GM12878 (cell line): ENCODE measurements around the gene EEFSEC. TPM values are rescaled to one million over a fixed set of nuclear protein-coding genes. Genes with fewer than 3 reads are reported as not detected.
A peak's percentile ranks its signal among the peaks of the same experiment; 100 is the strongest.

ENCODE experiments used
- ATAC-seq: fragments of 200-7000 bp; cut with Tn5 transposase; 3 replicates; pipeline ENCODE4 v1.9.1; 2020; ENCODE audit warnings: mild to moderate bottlenecking, moderate library complexity
- BruUV-seq: library from RNA; stranded (reverse); fragments of 400-500 nt; replicated peaks from 2 replicates; lab custom pipeline; 2021; lab: Mats Ljungman, UMichigan
- CTCF ChIA-PET: fragments of 300-600 bp; sonication (Branson Sonifier 250); formaldehyde crosslinking; extraction: SDS; loops from one replicate; lab custom pipeline; 2021; ENCODE audit warnings: inconsistent platforms; lab: Yijun Ruan, JAX
- POLR2A ChIA-PET: fragments of 350-600 bp; formaldehyde crosslinking; extraction: SDS; loops from one replicate; lab custom pipeline; 2021; ENCODE audit warnings: inconsistent platforms; lab: Charles Lee
- RAD21 ChIA-PET: fragments of 300-600 bp; sonication (Branson Sonifier 250); formaldehyde crosslinking; loops from one replicate; lab custom pipeline; 2023; ENCODE audit warnings: antibody characterized with exemption; ENCODE audit not compliant: unreplicated experiment; lab: Charles Lee
- SMC1A ChIA-PET: fragments of 300-600 bp; sonication (Branson Sonifier 250); formaldehyde crosslinking; loops from one replicate; lab custom pipeline; 2023; ENCODE audit not compliant: unreplicated experiment, uncharacterized antibody; lab: Charles Lee
- DNase-seq: peaks from one replicate; pipeline ENCODE4 v3.0.0-alpha.2; 2011; ENCODE audit warnings: low read depth, low spot score
- FAIRE-seq: peaks from 3 replicates; lab custom pipeline; 2011; peaks lifted over from hg19 to GRCh38; lab: Jason Lieb, UNC
- H2AFZ ChIP-seq: 2 replicates; pipeline ENCODE4 v1.6.0; 2011; ENCODE audit warnings: low read depth, low read length, control low read depth; ENCODE audit not compliant: control insufficient read depth
- H3K27ac ChIP-seq: 2 replicates; pipeline ENCODE4 v1.5.1; 2011; ENCODE audit warnings: control low read depth; ENCODE audit not compliant: control insufficient read depth, insufficient read depth
- H3K27me3 ChIP-seq, 2 experiments: replicated peaks in 1 of 2; 2 replicates each; pipeline versions ENCODE4 v1.6.0 to v1.6.1; 2011; ENCODE audit warnings: low read length in 1 of 2; ENCODE audit not compliant: control insufficient read depth in 2 of 2, insufficient read depth in 2 of 2
- H3K36me3 ChIP-seq, 2 experiments: 2 replicates each; pipeline ENCODE4 v1.5.1; 2011; ENCODE audit warnings: low read length in 1 of 2; ENCODE audit not compliant: control insufficient read depth in 2 of 2, insufficient read depth in 2 of 2
- H3K4me1 ChIP-seq: 2 replicates; pipeline ENCODE4 v1.6.1; 2011; ENCODE audit warnings: mild to moderate bottlenecking, low read length, moderate library complexity, mixed read lengths; ENCODE audit not compliant: control insufficient read depth, insufficient read depth
- H3K4me2 ChIP-seq: 2 replicates; pipeline ENCODE4 v1.6.0; 2011; ENCODE audit warnings: control low read depth; ENCODE audit not compliant: control insufficient read depth, insufficient read depth
- H3K4me3 ChIP-seq: fragments of 200-600 bp; sonication (generic); 2 replicates; pipeline ENCODE4 v1.5.1; 2016
- H3K79me2 ChIP-seq: 2 replicates; pipeline ENCODE4 v1.6.0; 2011; ENCODE audit warnings: low read length; ENCODE audit not compliant: control insufficient read depth, insufficient read depth
- H3K9ac ChIP-seq: 2 replicates; pipeline ENCODE4 v1.8.0; 2011; ENCODE audit warnings: low read length, control low read depth, mixed read lengths; ENCODE audit not compliant: control insufficient read depth, insufficient read depth
- H3K9me3 ChIP-seq: replicated peaks from 3 replicates; pipeline ENCODE4 v1.5.1; 2011; ENCODE audit warnings: mild to moderate bottlenecking, low read length; ENCODE audit not compliant: control insufficient read depth, insufficient read depth
- H4K20me1 ChIP-seq: 2 replicates; pipeline ENCODE4 v1.6.0; 2011; ENCODE audit not compliant: control insufficient read depth, insufficient read depth
- CBFB ChIP-seq: IDR thresholded peaks from 2 replicates; pipeline ENCODE4 v1.6.1; 2016; ENCODE audit warnings: antibody characterized with exemption, low read depth
- CBX3 ChIP-seq: fragments of 200-600 bp; sonication (generic); IDR thresholded peaks from 2 replicates; pipeline ENCODE4 v1.6.1; 2016; ENCODE audit warnings: low read depth, borderline replicate concordance
- CHD4 ChIP-seq: fragments of 200-600 bp; sonication (generic); IDR thresholded peaks from 2 replicates; pipeline ENCODE4 v1.6.1; 2016; ENCODE audit warnings: mild to moderate bottlenecking
- EP300 ChIP-seq, 2 experiments: fragments of 150-350 bp in 1 of 2; IDR thresholded peaks; 2 replicates each; pipeline ENCODE4 v1.6.1; 2011 to 2012; ENCODE audit warnings: low read depth in 2 of 2, low read length in 2 of 2, borderline replicate concordance in 1 of 2, improper control_type of control experiment in 1 of 2, inconsistent platforms in 1 of 2; ENCODE audit not compliant: control insufficient read depth in 1 of 2
- ESRRA ChIP-seq: IDR thresholded peaks from 2 replicates; pipeline ENCODE4 v1.6.1; 2012; ENCODE audit warnings: mild to moderate bottlenecking, low read length, improper control_type of control experiment
- IKZF2 ChIP-seq, 2 experiments: fragments of 450-650 bp; IDR thresholded peaks; 2 replicates each; pipeline ENCODE4 v1.6.1; 2017; ENCODE audit warnings: mild to moderate bottlenecking in 2 of 2, moderate library complexity in 2 of 2
- IRF4 ChIP-seq: IDR thresholded peaks from 2 replicates; pipeline ENCODE4 v1.6.1; 2011; ENCODE audit warnings: low read depth, low read length
- MYB ChIP-seq: fragments of 150-350 bp; IDR thresholded peaks from 2 replicates; pipeline ENCODE4 v1.6.1; 2014; ENCODE audit warnings: mild to moderate bottlenecking, low read depth, low read length, borderline replicate concordance
- NR2C2 ChIP-seq: IDR thresholded peaks from 2 replicates; pipeline ENCODE4 v1.6.1; 2011; ENCODE audit warnings: borderline replicate concordance, low read depth; ENCODE audit not compliant: control insufficient read depth, insufficient read length
- PAX8 ChIP-seq: fragments of 450-650 bp; IDR thresholded peaks from 2 replicates; pipeline ENCODE4 v1.6.1; 2017; ENCODE audit warnings: mild to moderate bottlenecking, moderate library complexity
- TCF7 ChIP-seq: IDR thresholded peaks from 2 replicates; pipeline ENCODE4 v1.6.1; 2014; ENCODE audit warnings: antibody characterized with exemption, borderline replicate concordance
- YBX1 ChIP-seq: fragments of 450-650 bp; IDR thresholded peaks from 2 replicates; pipeline ENCODE4 v1.6.1; 2016; ENCODE audit warnings: antibody characterized with exemption
- ZNF217 ChIP-seq: fragments of 450-650 bp; IDR thresholded peaks from 2 replicates; pipeline ENCODE4 v1.6.1; 2017; ENCODE audit warnings: antibody characterized with exemption, mild to moderate bottlenecking
- WGBS: methylation state at CpG from one replicate; pipeline ENCODE4 v1.1.6; 2016; ENCODE audit warnings: low lambda C conversion rate; ENCODE audit not compliant: insufficient replicate concordance, insufficient coverage; ENCODE audit errors: missing lambda C conversion rate; 5-methylcytosine and 5-hydroxymethylcytosine counted together
- in situ Hi-C: fragments of 300-500 bp; cut with MboI; formaldehyde crosslinking; loops from 9 replicates; pipeline ENCODE4 v1.14.3; 2018; ENCODE audit warnings: mixed read lengths
- intact Hi-C: fragments of 100-400 bp; cut with micrococcal nuclease; formaldehyde crosslinking; loops from one replicate; pipeline ENCODE4 v1.14.2; 2022; ENCODE audit not compliant: unreplicated experiment
- polyA plus RNA-seq, 11 experiments: library from polyadenylated mRNA; depleted of rRNA in 4 of 11; unstranded in 6 of 11; stranded (reverse) in 5 of 11; fragments of >200 nt; fragmentation: Nextera tagmentation in 4 of 11; fragmentation: Illumina TruSeq in 1 of 11; extraction: Ambion mirVana in 4 of 11; extraction: Trizol in 1 of 11; gene quantifications; 1 replicate in 1 of 11; 2 replicates in 10 of 11; pipeline versions ENCODE4 v1.2.1 to v1.2.3, GENCODE V29; 2011 to 2016; ENCODE audit warnings: inconsistent platforms in 2 of 11, missing spikeins in 2 of 11, low read depth in 1 of 11
- total RNA-seq, 4 experiments: library from RNA; depleted of rRNA in 3 of 4; stranded (reverse); fragments of >200 nt in 3 of 4; fragmentation: Illumina TruSeq in 1 of 4; extraction: Trizol in 1 of 4; gene quantifications; 2 replicates each; pipeline versions ENCODE4 v1.2.1 to v1.2.3, GENCODE V29; 2013 to 2021
- TF ChIP-seq, protein P1 (sequence below): IDR thresholded peaks from 2 replicates; pipeline ENCODE4 v1.6.1; 2011; ENCODE audit warnings: borderline replicate concordance, low read depth, mild to moderate bottlenecking, moderate library complexity, low read length; ENCODE audit not compliant: insufficient read depth, poor library complexity, severe bottlenecking
- TF ChIP-seq, protein P2 (sequence below): fragments of 450-650 bp; formaldehyde crosslinking; IDR thresholded peaks from 2 replicates; pipeline ENCODE4 v1.5.0; 2022; ENCODE audit warnings: mild to moderate bottlenecking, missing genetic modification characterization

EEFSEC gene
- total and polyA plus RNA-seq, 10 of the 15 experiments (the other 5 are each of a cell fraction or from before 2014, with no cell fraction given) = 0.29 to 29.1 (median 16.1) TPM

DNA sequence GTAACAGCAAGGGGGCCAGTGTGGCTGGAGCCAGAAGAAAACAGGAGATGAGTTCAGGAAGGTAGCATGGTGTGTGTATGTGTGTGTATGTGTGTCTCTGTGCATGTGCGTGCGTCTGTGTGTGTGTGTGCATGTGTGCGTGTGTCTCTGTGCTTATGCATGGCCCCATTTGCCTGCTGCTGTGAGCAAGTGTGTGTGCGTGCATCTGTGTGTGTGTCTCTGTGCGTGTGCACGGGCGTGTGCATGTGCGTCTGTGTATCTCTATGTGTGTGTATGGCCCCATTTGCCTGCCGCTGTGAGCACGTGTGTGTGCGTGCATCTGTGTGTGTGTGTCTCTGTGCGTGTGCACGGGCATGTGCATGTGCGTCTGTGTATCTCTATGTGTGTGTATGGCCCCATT, 7.1 kb upstream of the EEFSEC start:
- Histone ChIP-seq H3K4me2 (no peak overlapping the region), H3K27ac (no peak overlapping the region), H3K79me2 (no peaks in the 10 kb centered on the region), H3K9ac (no peak overlapping the region), H3K4me1 (no peaks in the 10 kb centered on the region), H3K36me3 (no peaks in the 10 kb centered on the region), H3K27me3 (no peaks in the 10 kb centered on the region), H3K4me3 (no peak overlapping the region), H3K9me3 (no peaks in the 10 kb centered on the region), H4K20me1 (no peaks in the 10 kb centered on the region), H2AFZ (no peak overlapping the region)
- no peak for TF ChIP-seq IKZF2 (IDR thresholded peaks at IDR 0.05)
- TF ChIP-seq, protein P1, sequence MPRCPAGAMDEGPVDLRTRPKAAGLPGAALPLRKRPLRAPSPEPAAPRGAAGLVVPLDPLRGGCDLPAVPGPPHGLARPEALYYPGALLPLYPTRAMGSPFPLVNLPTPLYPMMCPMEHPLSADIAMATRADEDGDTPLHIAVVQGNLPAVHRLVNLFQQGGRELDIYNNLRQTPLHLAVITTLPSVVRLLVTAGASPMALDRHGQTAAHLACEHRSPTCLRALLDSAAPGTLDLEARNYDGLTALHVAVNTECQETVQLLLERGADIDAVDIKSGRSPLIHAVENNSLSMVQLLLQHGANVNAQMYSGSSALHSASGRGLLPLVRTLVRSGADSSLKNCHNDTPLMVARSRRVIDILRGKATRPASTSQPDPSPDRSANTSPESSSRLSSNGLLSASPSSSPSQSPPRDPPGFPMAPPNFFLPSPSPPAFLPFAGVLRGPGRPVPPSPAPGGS = peak; percentile 96
- no peak for TF ChIP-seq EP300 (IDR thresholded peaks at IDR 0.05; ENCODE audit: borderline replicate concordance in 1 of 2, control insufficient read depth in 1 of 2, low read depth in 2 of 2, low read length in 2 of 2)
- no peak for TF ChIP-seq ZNF217
- peak; percentile 10 for TF ChIP-seq NR2C2
- ChIA-PET CTCF (no interaction called here), SMC1A (no interaction called here), POLR2A (no interaction called here), RAD21 (no interaction called here)
- no TSS peak for BruUV-seq
- in situ Hi-C loops (no loop called here), intact Hi-C loops (no loop called here)
- ATAC-seq = no peak
- no peak for DNase-seq
- 89% methylated on average over 14 of the region's 14 CpGs for WGBS
- FAIRE-seq = no peak

DNA sequence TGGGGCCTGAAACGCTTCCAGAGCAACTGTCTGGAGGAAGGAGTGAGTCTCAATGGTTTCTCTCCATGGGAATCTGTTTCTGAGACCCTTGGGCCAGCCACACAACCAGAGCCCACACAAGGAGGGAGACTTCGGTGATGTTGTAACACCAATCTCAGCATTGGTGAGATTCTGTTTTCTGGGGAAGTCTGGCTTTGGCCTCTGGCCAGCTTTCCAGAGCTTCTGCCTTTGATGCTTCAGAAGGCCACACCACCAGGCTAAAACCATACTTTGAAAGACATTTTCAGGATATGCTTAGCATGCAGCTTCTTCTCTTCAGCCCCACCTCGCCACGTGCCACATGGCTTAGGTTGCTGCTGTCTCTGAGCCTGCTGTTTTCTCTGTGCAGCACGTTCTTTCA, 3.6 kb upstream of the EEFSEC start:
- intact Hi-C loops (no loop called here), in situ Hi-C loops (no loop called here)
- FAIRE-seq (no peak), ATAC-seq (no peak), DNase-seq (no peak)
- Histone ChIP-seq H3K27ac (no peak overlapping the region), H3K4me3 (no peak overlapping the region), H4K20me1 (no peaks in the 10 kb centered on the region), H3K4me2 (no peak overlapping the region), H3K27me3 (no peaks in the 10 kb centered on the region), H3K4me1 (peaks cover under 1% of the 10 kb centered on the region; the same call in 1 of the 2 replicates), H3K79me2 (peaks cover 6% of the 10 kb centered on the region), H3K9ac (no peak overlapping the region), H2AFZ (no peak overlapping the region), H3K9me3 (no peaks in the 10 kb centered on the region), H3K36me3 (no peaks in the 10 kb centered on the region)
- WGBS = 63% methylated on average over 5 of the region's 5 CpGs
- BruUV-seq = no TSS peak
- ChIA-PET CTCF (no interaction called here), RAD21 (no interaction called here), SMC1A (no interaction called here), POLR2A (no interaction called here)
- no peak for TF ChIP-seq PAX8
- no peak for TF ChIP-seq CBX3
- TF ChIP-seq ESRRA = no peak
- TF ChIP-seq MYB = no peak
- no peak for TF ChIP-seq YBX1
- no peak for TF ChIP-seq IRF4
- no peak for TF ChIP-seq CHD4
- TF ChIP-seq IKZF2 (IDR thresholded peaks at IDR 0.05) = no peak
- TF ChIP-seq, protein P2, sequence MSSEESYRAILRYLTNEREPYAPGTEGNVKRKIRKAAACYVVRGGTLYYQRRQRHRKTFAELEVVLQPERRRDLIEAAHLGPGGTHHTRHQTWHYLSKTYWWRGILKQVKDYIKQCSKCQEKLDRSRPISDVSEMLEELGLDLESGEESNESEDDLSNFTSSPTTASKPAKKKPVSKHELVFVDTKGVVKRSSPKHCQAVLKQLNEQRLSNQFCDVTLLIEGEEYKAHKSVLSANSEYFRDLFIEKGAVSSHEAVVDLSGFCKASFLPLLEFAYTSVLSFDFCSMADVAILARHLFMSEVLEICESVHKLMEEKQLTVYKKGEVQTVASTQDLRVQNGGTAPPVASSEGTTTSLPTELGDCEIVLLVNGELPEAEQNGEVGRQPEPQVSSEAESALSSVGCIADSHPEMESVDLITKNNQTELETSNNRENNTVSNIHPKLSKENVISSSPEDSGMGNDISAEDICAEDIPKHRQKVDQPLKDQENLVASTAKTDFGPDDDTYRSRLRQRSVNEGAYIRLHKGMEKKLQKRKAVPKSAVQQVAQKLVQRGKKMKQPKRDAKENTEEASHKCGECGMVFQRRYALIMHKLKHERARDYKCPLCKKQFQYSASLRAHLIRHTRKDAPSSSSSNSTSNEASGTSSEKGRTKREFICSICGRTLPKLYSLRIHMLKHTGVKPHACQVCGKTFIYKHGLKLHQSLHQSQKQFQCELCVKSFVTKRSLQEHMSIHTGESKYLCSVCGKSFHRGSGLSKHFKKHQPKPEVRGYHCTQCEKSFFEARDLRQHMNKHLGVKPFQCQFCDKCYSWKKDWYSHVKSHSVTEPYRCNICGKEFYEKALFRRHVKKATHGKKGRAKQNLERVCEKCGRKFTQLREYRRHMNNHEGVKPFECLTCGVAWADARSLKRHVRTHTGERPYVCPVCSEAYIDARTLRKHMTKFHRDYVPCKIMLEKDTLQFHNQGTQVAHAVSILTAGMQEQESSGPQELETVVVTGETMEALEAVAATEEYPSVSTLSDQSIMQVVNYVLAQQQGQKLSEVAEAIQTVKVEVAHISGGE = no peak
- no peak for TF ChIP-seq TCF7
- no peak for TF ChIP-seq CBFB
